Esophagus muscularis mucosa (tissue), 3 donors: ENCODE measurements around the gene TUBB4B.

Source experiments
- POLR2A ChIP-seq: fragments of 450-650 bp; IDR thresholded peaks from one replicate; pipeline ENCODE4 v1.6.1; 2017; ENCODE audit warnings: antibody characterized with exemption, moderate library complexity, mild to moderate bottlenecking, low read depth
- POLR2AphosphoS5 ChIP-seq, 2 donors: sonication (generic); formaldehyde crosslinking; IDR thresholded peaks; one replicate each; pipeline ENCODE4 v1.6.1; 2017; ENCODE audit warnings: antibody characterized with exemption in 2 of 2
- TF ChIP-seq, protein P1 (sequence below), 3 experiments: fragments of 200-600 bp in 2 of 3; fragments of 450-650 bp in 1 of 3; sonication (generic) in 2 of 3; IDR thresholded peaks; one replicate each; pipeline ENCODE4 v1.5.1; 2017 to 2019; ENCODE audit warnings: antibody characterized with exemption in 3 of 3, mild to moderate bottlenecking in 2 of 3, moderate library complexity in 1 of 3

DNA sequence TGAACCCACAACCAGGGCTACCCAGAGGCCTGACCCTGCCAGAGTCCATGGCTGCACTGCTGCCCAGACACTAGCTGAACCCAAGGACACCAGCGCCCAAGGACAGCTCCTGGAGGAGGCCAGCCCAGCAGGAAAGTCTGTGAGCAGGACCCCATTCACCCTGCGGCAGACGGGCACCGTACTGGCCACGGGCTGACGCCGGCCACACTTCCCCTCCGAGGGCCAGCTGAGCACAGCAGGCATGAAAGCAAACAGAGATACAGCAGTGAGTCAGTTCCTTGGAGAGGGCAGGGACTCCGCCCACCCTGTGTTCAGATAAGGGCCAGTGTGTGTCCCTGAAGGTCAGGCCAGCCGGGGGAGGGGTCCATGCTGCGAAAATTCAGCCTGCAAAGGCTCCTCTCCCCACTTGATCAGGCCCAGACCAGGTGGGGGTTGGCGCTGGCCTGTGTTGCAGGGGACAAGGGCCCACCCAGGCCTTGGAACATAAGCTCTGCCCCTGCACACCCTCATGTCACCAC, 22.3 kb upstream of the TUBB4B start:
- TF ChIP-seq, protein P1, sequence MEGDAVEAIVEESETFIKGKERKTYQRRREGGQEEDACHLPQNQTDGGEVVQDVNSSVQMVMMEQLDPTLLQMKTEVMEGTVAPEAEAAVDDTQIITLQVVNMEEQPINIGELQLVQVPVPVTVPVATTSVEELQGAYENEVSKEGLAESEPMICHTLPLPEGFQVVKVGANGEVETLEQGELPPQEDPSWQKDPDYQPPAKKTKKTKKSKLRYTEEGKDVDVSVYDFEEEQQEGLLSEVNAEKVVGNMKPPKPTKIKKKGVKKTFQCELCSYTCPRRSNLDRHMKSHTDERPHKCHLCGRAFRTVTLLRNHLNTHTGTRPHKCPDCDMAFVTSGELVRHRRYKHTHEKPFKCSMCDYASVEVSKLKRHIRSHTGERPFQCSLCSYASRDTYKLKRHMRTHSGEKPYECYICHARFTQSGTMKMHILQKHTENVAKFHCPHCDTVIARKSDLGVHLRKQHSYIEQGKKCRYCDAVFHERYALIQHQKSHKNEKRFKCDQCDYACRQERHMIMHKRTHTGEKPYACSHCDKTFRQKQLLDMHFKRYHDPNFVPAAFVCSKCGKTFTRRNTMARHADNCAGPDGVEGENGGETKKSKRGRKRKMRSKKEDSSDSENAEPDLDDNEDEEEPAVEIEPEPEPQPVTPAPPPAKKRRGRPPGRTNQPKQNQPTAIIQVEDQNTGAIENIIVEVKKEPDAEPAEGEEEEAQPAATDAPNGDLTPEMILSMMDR (IDR thresholded peaks at IDR 0.05), result no peak
- TF ChIP-seq POLR2A (no peak), POLR2AphosphoS5 (IDR thresholded peaks at IDR 0.05) (no peak)
